ENCODE results near the gene KRTAP13-1.

KRTAP13-1 gene

GRCh38 chr21:30415993-30416392 lies 20.2 kb downstream of the KRTAP13-1 start:
- Histone ChIP-seq H3K4me1 (ENCODE audit: control insufficient read depth, insufficient read depth, low read length, poor library complexity, severe bottlenecking) (no peaks in the 10 kb centered on the region), H3K27ac (ENCODE audit: low read depth, low read length, severe bottlenecking) (no peak overlapping the region), H3K36me3 (ENCODE audit: control insufficient read depth, insufficient read depth, low read length) (no peaks in the 10 kb centered on the region), H3K9me3 (ENCODE audit: control insufficient read depth, low read length) (no peaks in the 10 kb centered on the region), H3K4me3 (ENCODE audit: extremely low read depth, insufficient read depth, low read length, poor library complexity, severe bottlenecking) (no peak overlapping the region)
- 85 to 100% methylated on average over 3 of the region's 5 CpGs for WGBS, 2 experiments (ENCODE audit: insufficient coverage in 2 of 2)

- 83 to 84% methylated on average over 3 of the region's 5 CpGs for WGBS, 2 experiments (ENCODE audit: insufficient coverage in 2 of 2)
- Histone ChIP-seq H3K9me3 (ENCODE audit: control insufficient read depth, low read length) (no peaks in the 10 kb centered on the region), H3K27ac (ENCODE audit: low read depth, low read length, severe bottlenecking) (no peak within 1 kb of the TSS), H3K4me1 (ENCODE audit: control insufficient read depth, insufficient read depth, low read length, poor library complexity, severe bottlenecking) (no peaks in the 10 kb centered on the region), H3K4me3 (ENCODE audit: extremely low read depth, insufficient read depth, low read length, poor library complexity, severe bottlenecking) (no peak within 1 kb of the TSS), H3K36me3 (ENCODE audit: control insufficient read depth, insufficient read depth, low read length) (no peaks in the 10 kb centered on the region)
Measured at GRCh38 chr21:30425826-30426225, 30.0 kb downstream of the KRTAP13-1 start, which contains the start of gene KRTAP13-3. Gene KRTAP13-3, minus strand, starts transcription at chr21:30425926. Its CDS starts 14 bp downstream, at chr21:30425912.

- H3K27ac ChIP-seq (ENCODE audit: low read depth, low read length, severe bottlenecking): no peak overlapping the region
- 0 to 67% methylated on average over 1 of the region's 3 CpGs for WGBS, 2 experiments (ENCODE audit: insufficient coverage in 2 of 2)
- no peaks in the 10 kb centered on the region for H3K9me3 ChIP-seq (ENCODE audit: control insufficient read depth, low read length)
- no peak overlapping the region for H3K4me3 ChIP-seq (ENCODE audit: extremely low read depth, insufficient read depth, low read length, poor library complexity, severe bottlenecking)
- H3K4me1 ChIP-seq (ENCODE audit: control insufficient read depth, insufficient read depth, low read length, poor library complexity, severe bottlenecking): no peaks in the 10 kb centered on the region
- no peaks in the 10 kb centered on the region for H3K36me3 ChIP-seq (ENCODE audit: control insufficient read depth, insufficient read depth, low read length)
Measured at GRCh38 chr21:30426731-30427130, 30.9 kb downstream of the KRTAP13-1 start.

- Histone ChIP-seq H3K9me3 (ENCODE audit: control insufficient read depth, low read length) (no peaks in the 10 kb centered on the region), H3K4me1 (ENCODE audit: control insufficient read depth, insufficient read depth, low read length, poor library complexity, severe bottlenecking) (no peaks in the 10 kb centered on the region), H3K36me3 (ENCODE audit: control insufficient read depth, insufficient read depth, low read length) (no peaks in the 10 kb centered on the region), H3K27ac (ENCODE audit: low read depth, low read length, severe bottlenecking) (no peak within 1 kb of the TSS), H3K4me3 (ENCODE audit: extremely low read depth, insufficient read depth, low read length, poor library complexity, severe bottlenecking) (no peak within 1 kb of the TSS)
- 79 to 81% methylated on average over 8 to 9 of the region's 9 CpGs for WGBS, 2 experiments (ENCODE audit: insufficient coverage in 2 of 2)
Measured at GRCh38 chr21:30430170-30430655, 34.4 kb downstream of the KRTAP13-1 start, which contains the start of gene KRTAP13-4. Gene KRTAP13-4, plus strand, starts transcription at chr21:30430220. Its CDS starts 56 bp downstream, at chr21:30430276.

- Histone ChIP-seq H3K27ac (ENCODE audit: low read depth, low read length, severe bottlenecking) (no peak overlapping the region), H3K4me3 (ENCODE audit: extremely low read depth, insufficient read depth, low read length, poor library complexity, severe bottlenecking) (no peak overlapping the region), H3K9me3 (ENCODE audit: control insufficient read depth, low read length) (no peaks in the 10 kb centered on the region), H3K4me1 (ENCODE audit: control insufficient read depth, insufficient read depth, low read length, poor library complexity, severe bottlenecking) (no peaks in the 10 kb centered on the region), H3K36me3 (ENCODE audit: control insufficient read depth, insufficient read depth, low read length) (no peaks in the 10 kb centered on the region)
- 30 to 54% methylated on average over 3 of the region's 10 CpGs for WGBS, 2 experiments (ENCODE audit: insufficient coverage in 2 of 2)
Measured at GRCh38 chr21:30434033-30434631, 38.3 kb downstream of the KRTAP13-1 start.

- 88% methylated on average over 1 of the region's 3 CpGs; no CpG with 5 or more reads in 1 of the 2 experiments for WGBS, 2 experiments (ENCODE audit: insufficient coverage in 2 of 2)
- H3K27ac ChIP-seq (ENCODE audit: low read depth, low read length, severe bottlenecking): no peak overlapping the region
- no peaks in the 10 kb centered on the region for H3K4me1 ChIP-seq (ENCODE audit: control insufficient read depth, insufficient read depth, low read length, poor library complexity, severe bottlenecking)
- H3K36me3 ChIP-seq (ENCODE audit: control insufficient read depth, insufficient read depth, low read length): no peaks in the 10 kb centered on the region
- no peaks in the 10 kb centered on the region for H3K9me3 ChIP-seq (ENCODE audit: control insufficient read depth, low read length)
- H3K4me3 ChIP-seq (ENCODE audit: extremely low read depth, insufficient read depth, low read length, poor library complexity, severe bottlenecking): no peak overlapping the region
Measured at GRCh38 chr21:30437010-30437565, 41.3 kb downstream of the KRTAP13-1 start.

- Histone ChIP-seq H3K27ac (ENCODE audit: low read depth, low read length, severe bottlenecking) (no peak within 1 kb of the TSS), H3K36me3 (ENCODE audit: control insufficient read depth, insufficient read depth, low read length) (no peaks in the 10 kb centered on the region), H3K9me3 (ENCODE audit: control insufficient read depth, low read length) (no peaks in the 10 kb centered on the region), H3K4me1 (ENCODE audit: control insufficient read depth, insufficient read depth, low read length, poor library complexity, severe bottlenecking) (no peaks in the 10 kb centered on the region), H3K4me3 (ENCODE audit: extremely low read depth, insufficient read depth, low read length, poor library complexity, severe bottlenecking) (no peak within 1 kb of the TSS)
- 92 to 100% methylated on average over 1 to 3 of the region's 5 CpGs for WGBS, 2 experiments (ENCODE audit: insufficient coverage in 2 of 2)
Measured at GRCh38 chr21:30439975-30440374, 44.1 kb downstream of the KRTAP13-1 start, which contains the start of gene KRTAP15-1. Gene KRTAP15-1, plus strand, starts transcription at chr21:30440275. Its CDS starts 53 bp downstream, at chr21:30440328.

- no peaks in the 10 kb centered on the region for H3K4me1 ChIP-seq (ENCODE audit: control insufficient read depth, insufficient read depth, low read length, poor library complexity, severe bottlenecking)
- H3K27ac ChIP-seq (ENCODE audit: low read depth, low read length, severe bottlenecking): no peak overlapping the region
- no peak overlapping the region for H3K4me3 ChIP-seq (ENCODE audit: extremely low read depth, insufficient read depth, low read length, poor library complexity, severe bottlenecking)
- no peaks in the 10 kb centered on the region for H3K36me3 ChIP-seq (ENCODE audit: control insufficient read depth, insufficient read depth, low read length)
- H3K9me3 ChIP-seq (ENCODE audit: control insufficient read depth, low read length): no peaks in the 10 kb centered on the region
Measured at GRCh38 chr21:30443226-30443625, 47.4 kb downstream of the KRTAP13-1 start.

GRCh38 chr21:30444204-30444603 lies 48.4 kb downstream of the KRTAP13-1 start:
- no peak overlapping the region for H3K27ac ChIP-seq (ENCODE audit: low read depth, low read length, severe bottlenecking)
- 64% methylated on average over 1 of the region's 1 CpG; no CpG with 5 or more reads in 1 of the 2 experiments for WGBS, 2 experiments (ENCODE audit: insufficient coverage in 2 of 2)
- no peaks in the 10 kb centered on the region for H3K4me1 ChIP-seq (ENCODE audit: control insufficient read depth, insufficient read depth, low read length, poor library complexity, severe bottlenecking)
- no peaks in the 10 kb centered on the region for H3K36me3 ChIP-seq (ENCODE audit: control insufficient read depth, insufficient read depth, low read length)
- no peak overlapping the region for H3K4me3 ChIP-seq (ENCODE audit: extremely low read depth, insufficient read depth, low read length, poor library complexity, severe bottlenecking)
- H3K9me3 ChIP-seq (ENCODE audit: control insufficient read depth, low read length): no peaks in the 10 kb centered on the region
